Bladder microvascular endothelial cell (primary cell): Measurements from ENCODE around the gene ADCY3. TPM values are rescaled to one million over a fixed set of nuclear protein-coding genes. Genes with fewer than 3 reads are reported as not detected.

Experiments used
- total RNA-seq: library from RNA; depleted of rRNA; stranded (reverse); fragments of >200 nt; gene quantifications from 2 replicates; pipeline ENCODE4 v1.2.3, GENCODE V29; 2014

The ADCY3 gene
- 24.3 and 25.8 TPM in 2 replicates for total RNA-seq

GRCh38 chr2:24920098-24920808 is at the start of gene ADCY3:
ADCY3 (minus strand) TSS chr2:24920237; CDS start chr2:24918987, 1,250 bp downstream.

GRCh38 chr2:24792874-24793760 is 126.9 kb downstream of the ADCY3 start, which contains the start of the genes CENPO and PTRHD1:
CENPO (plus strand) TSS chr2:24793425; CDS start chr2:24793920, 495 bp downstream.
PTRHD1 (minus strand) TSS chr2:24793391; CDS start chr2:24793377, 14 bp downstream.

Other genes with a start within 250 kb of the ADCY3 start
- gene PTRHD1, start 126.8 kb downstream of the ADCY3 start, total RNA-seq, result 26.3 and 37.2 TPM in 2 replicates
- gene CENPO, start 126.8 kb downstream of the ADCY3 start, total RNA-seq, result 13.9 and 16.7 TPM in 2 replicates
- 1.6 and 3.2 TPM in 2 replicates for gene DNAJC27, start 51.7 kb upstream of the ADCY3 start, total RNA-seq
- gene EFR3B, start 121.8 kb upstream of the ADCY3 start, total RNA-seq, result 0.49 and 2.2 TPM in 2 replicates
- 0.76 and 1.5 TPM in 2 replicates for gene POMC, start 248.3 kb upstream of the ADCY3 start, total RNA-seq